ENCODE measurements around the gene SH3PXD2A. TPM values are rescaled to one million over a fixed set of nuclear protein-coding genes. Genes with fewer than 3 reads are reported as not detected.

SH3PXD2A gene
- total and polyA plus RNA-seq, 9 of the 15 experiments (the other 6 are each of a cell fraction or from before 2014, with no cell fraction given), result 0.41 to 9.3 (median 2.5) TPM

DNA sequence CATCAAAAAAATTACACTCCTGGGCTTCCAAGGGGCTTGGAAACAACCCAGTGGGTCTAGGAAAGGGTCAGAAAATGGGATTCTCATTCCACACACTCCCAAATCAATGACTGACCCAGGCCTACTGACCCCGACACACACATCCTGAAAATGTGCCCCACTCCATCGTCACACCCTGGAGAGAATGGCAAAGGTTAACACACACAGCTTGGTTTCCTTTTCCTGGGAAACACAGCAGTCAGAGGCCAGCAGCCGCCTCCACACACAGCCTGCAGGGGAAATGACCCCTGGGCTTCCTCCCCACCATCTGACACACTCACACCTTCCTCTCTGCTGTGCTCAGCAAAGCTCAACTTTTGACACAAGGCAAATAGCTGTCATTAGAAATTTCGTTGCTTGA, 42.9 kb downstream of the SH3PXD2A start:
- no TSS peak for BruUV-seq (replicated peaks)
- intact Hi-C loops (cut with micrococcal nuclease), result no loop called here
- no peak overlapping the region for H3K27ac ChIP-seq (ENCODE audit: extremely low read depth, low read depth, low read length)

DNA sequence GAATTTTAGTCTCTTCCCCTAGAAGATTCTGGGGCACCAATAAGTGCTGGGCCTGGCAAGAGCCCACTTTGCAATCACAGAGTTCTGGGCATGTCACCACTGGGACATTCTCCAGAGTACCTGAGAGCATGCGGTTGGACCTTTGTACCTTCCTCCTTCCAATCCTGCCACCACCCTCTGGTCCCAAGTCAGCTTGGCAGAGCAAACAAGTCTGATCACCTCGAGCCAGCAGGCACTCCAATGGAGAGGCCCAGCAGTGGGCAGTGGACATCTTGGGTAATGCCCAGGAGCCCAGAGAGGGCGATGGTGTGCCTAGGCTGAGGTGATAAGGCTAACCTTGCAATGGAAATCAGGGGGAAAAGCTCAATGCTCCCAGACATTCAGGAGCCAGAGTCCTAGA, 43.4 kb downstream of the SH3PXD2A start:
- Histone ChIP-seq H3K79me2 (ENCODE audit: control insufficient read depth, insufficient read depth, low read length) (no peaks in the 10 kb centered on the region), H3K36me3 (ENCODE audit: control insufficient read depth, insufficient read depth, low read length) (no peaks in the 10 kb centered on the region), H3K4me1 (replicated peaks in 1 of 2; ENCODE audit: control insufficient read depth in 2 of 2, insufficient read depth in 2 of 2, low read length in 2 of 2) (no peaks in the 10 kb centered on the region), H3K9ac (ENCODE audit: insufficient read depth in 1 of 2, low read depth in 2 of 2, low read length in 2 of 2) (no peak overlapping the region), H3K27ac (ENCODE audit: extremely low read depth, low read depth, low read length) (no peak overlapping the region), H3K9me3 (replicated peaks; ENCODE audit: control insufficient read depth, insufficient read depth, low read depth, low read length) (no peaks in the 10 kb centered on the region), H3K4me3 (no peak overlapping the region), H4K20me1 (replicated peaks; ENCODE audit: control insufficient read depth, insufficient read depth, low read length) (no peaks in the 10 kb centered on the region), H2AFZ (ENCODE audit: low read depth, low read length) (no peak overlapping the region), H3K27me3 (ENCODE audit: control insufficient read depth in 2 of 2, insufficient read depth in 2 of 2, low read length in 2 of 2) (peaks cover 4 to 37% of the 10 kb centered on the region in 2 experiments; a peak in 3 of 5 replicates), H3K9me1 (ENCODE audit: control insufficient read depth, insufficient read depth, low read length) (no peaks in the 10 kb centered on the region), H3K4me2 (ENCODE audit: insufficient read depth, low read length) (no peak overlapping the region)
- ChIA-PET CTCF (ENCODE audit: low intra/inter-chr PET ratio) (no interaction called here), POLR2A (no interaction called here)
- in situ Hi-C loops (cut with MboI), result no loop called here
- 4% methylated on average over 3 of the region's 3 CpGs for WGBS (ENCODE audit: insufficient coverage, low coverage, missing lambda C conversion rate)
- no peak for TF ChIP-seq RFX7 (CRISPR knock-in tag; IDR thresholded peaks at IDR 0.05)
- TF ChIP-seq TSC22D4 (tag; IDR thresholded peaks at IDR 0.05), result no peak
- no peak for TF ChIP-seq CREBBP (IDR thresholded peaks at IDR 0.05; ENCODE audit: low read depth, low read length)
- no peak for TF ChIP-seq TEAD4 (IDR thresholded peaks at IDR 0.05; ENCODE audit: low read length)
- TF ChIP-seq TEAD4 (CRISPR knock-in tag; IDR thresholded peaks at IDR 0.05; ENCODE audit: borderline replicate concordance), result no peak
- TF ChIP-seq ZC3H8 (IDR thresholded peaks at IDR 0.05), result no peak
- no peak for TF ChIP-seq ZNF197 (CRISPR knock-in tag; IDR thresholded peaks at IDR 0.05; ENCODE audit: low read depth)
- no peak for TF ChIP-seq SREBF2 (CRISPR knock-in tag; IDR thresholded peaks at IDR 0.05)
- no peak for DNase-seq (ENCODE audit: extremely low read depth in 1 of 4, low spot score in 3 of 4)
- intact Hi-C loops (cut with micrococcal nuclease), result no loop called here
- ATAC-seq, result no peak
- BruUV-seq (replicated peaks), result no TSS peak
- FAIRE-seq, result no peak

More for the DNA sequence above, 42.9 kb downstream of the SH3PXD2A start:
- Histone ChIP-seq H3K27me3 (ENCODE audit: control insufficient read depth in 2 of 2, insufficient read depth in 2 of 2, low read length in 2 of 2) (peaks cover under 1 to 33% of the 10 kb centered on the region in 2 experiments; a peak in 3 of 5 replicates), H3K4me1 (replicated peaks in 1 of 2; ENCODE audit: control insufficient read depth in 2 of 2, insufficient read depth in 2 of 2, low read length in 2 of 2) (no peaks in the 10 kb centered on the region), H2AFZ (ENCODE audit: low read depth, low read length) (no peak overlapping the region), H3K4me2 (ENCODE audit: insufficient read depth, low read length) (no peak overlapping the region), H4K20me1 (replicated peaks; ENCODE audit: control insufficient read depth, insufficient read depth, low read length) (no peaks in the 10 kb centered on the region), H3K9ac (ENCODE audit: insufficient read depth in 1 of 2, low read depth in 2 of 2, low read length in 2 of 2) (no peak overlapping the region), H3K4me3 (no peak overlapping the region), H3K36me3 (ENCODE audit: control insufficient read depth, insufficient read depth, low read length) (no peaks in the 10 kb centered on the region), H3K9me3 (replicated peaks; ENCODE audit: control insufficient read depth, insufficient read depth, low read depth, low read length) (no peaks in the 10 kb centered on the region), H3K79me2 (ENCODE audit: control insufficient read depth, insufficient read depth, low read length) (no peaks in the 10 kb centered on the region), H3K9me1 (ENCODE audit: control insufficient read depth, insufficient read depth, low read length) (no peaks in the 10 kb centered on the region)
- POLR2A ChIA-PET, result no interaction called here
- TF ChIP-seq PTRF (tag; IDR thresholded peaks at IDR 0.05) (no peak), HDGF (IDR thresholded peaks at IDR 0.05) (no peak)
- TF ChIP-seq, protein P1, sequence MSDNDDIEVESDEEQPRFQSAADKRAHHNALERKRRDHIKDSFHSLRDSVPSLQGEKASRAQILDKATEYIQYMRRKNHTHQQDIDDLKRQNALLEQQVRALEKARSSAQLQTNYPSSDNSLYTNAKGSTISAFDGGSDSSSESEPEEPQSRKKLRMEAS (CRISPR knock-in tag; IDR thresholded peaks at IDR 0.05), result no peak
- CTCF ChIA-PET (ENCODE audit: low intra/inter-chr PET ratio), result no interaction called here
- DNase-seq (ENCODE audit: extremely low read depth in 1 of 4, low spot score in 3 of 4), result no peak
- no peak for FAIRE-seq
- in situ Hi-C loops (cut with MboI), result no loop called here
- ATAC-seq, result no peak
- 3% methylated on average over 4 of the region's 4 CpGs for WGBS (ENCODE audit: insufficient coverage, low coverage, missing lambda C conversion rate)

Data from K562 (cell line).